Stimulated activated naive CD8-positive, alpha-beta T cell treated with anti-CD3 and anti-CD28 coated beads, Interleukin-15, Interleukin-2, amounts not matched to agents 100 ng/mL and 50 ng/mL, for 24 hours (primary cell): ENCODE data around the gene OR13J1.
"Not testable (repeated sequence)": the region's sequence is repeated elsewhere in the genome, so short reads cannot be mapped to it uniquely, and the experiment has no call there.

Experiments
- H3K27ac Mint-ChIP-seq: one replicate; pipeline ENCODE4 v1.8.0; 2021; ENCODE audit warnings: mild to moderate bottlenecking, mixed read lengths
- H3K27me3 Mint-ChIP-seq: one replicate; pipeline ENCODE4 v1.8.0; 2021; ENCODE audit warnings: mixed read lengths
- H3K36me3 Mint-ChIP-seq: one replicate; pipeline ENCODE4 v1.8.0; 2021; ENCODE audit warnings: low read depth, mixed read lengths
- H3K4me1 Mint-ChIP-seq: one replicate; pipeline ENCODE4 v1.8.0; 2021; ENCODE audit warnings: low read depth, mixed read lengths
- H3K4me3 Mint-ChIP-seq: one replicate; pipeline ENCODE4 v1.8.0; 2021; ENCODE audit warnings: mild to moderate bottlenecking, mixed read lengths
- H3K9me3 Mint-ChIP-seq: one replicate; pipeline ENCODE4 v1.8.0; 2021; ENCODE audit warnings: mixed read lengths

OR13J1 gene

DNA sequence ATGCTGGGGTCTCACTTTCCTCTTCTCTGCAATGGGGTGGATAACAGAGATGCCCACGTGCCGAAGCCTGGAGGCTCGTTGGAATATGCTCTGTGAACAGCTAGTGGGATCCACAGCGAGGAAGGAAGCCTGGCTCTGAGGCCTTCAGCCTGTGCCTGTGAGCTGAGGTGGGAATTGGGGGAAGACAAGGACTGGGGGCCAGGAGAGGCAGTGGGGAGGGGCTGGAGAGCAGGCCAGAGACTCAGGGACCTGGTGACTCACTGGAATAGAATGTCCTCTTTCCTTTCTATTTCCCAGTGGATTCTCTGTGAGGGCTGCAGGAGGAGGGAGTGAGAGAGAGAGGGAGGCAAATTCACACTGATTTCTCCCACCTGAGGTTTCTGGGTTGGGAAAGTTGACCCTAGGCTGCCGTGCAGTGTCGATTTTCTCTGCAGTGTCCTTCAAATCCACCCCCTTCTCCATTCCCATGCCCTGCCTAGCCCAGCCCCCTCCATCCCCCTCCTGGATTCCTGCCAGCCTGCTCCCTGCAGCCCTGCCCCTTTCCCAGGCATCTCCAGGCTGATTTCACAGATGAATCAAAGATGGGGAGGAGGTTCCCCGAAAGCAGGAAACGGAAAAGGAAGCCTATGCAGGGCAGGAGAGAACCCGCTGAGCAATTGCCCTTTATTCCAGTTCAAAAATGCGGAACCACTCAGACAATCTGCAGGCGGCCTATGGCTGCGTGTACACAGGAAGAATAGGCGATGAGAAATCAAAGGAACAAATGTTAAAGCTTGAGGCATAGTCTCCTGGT is 37.7 kb upstream of the OR13J1 start:
- peaks cover 38% of the 10 kb centered on the region for H3K4me1 Mint-ChIP-seq
- no peaks in the 10 kb centered on the region for H3K27me3 Mint-ChIP-seq
- H3K27ac Mint-ChIP-seq: no peak overlapping the region
- H3K9me3 Mint-ChIP-seq: no peaks in the 10 kb centered on the region
- H3K4me3 Mint-ChIP-seq: no peak overlapping the region
- no peaks in the 10 kb centered on the region for H3K36me3 Mint-ChIP-seq

DNA sequence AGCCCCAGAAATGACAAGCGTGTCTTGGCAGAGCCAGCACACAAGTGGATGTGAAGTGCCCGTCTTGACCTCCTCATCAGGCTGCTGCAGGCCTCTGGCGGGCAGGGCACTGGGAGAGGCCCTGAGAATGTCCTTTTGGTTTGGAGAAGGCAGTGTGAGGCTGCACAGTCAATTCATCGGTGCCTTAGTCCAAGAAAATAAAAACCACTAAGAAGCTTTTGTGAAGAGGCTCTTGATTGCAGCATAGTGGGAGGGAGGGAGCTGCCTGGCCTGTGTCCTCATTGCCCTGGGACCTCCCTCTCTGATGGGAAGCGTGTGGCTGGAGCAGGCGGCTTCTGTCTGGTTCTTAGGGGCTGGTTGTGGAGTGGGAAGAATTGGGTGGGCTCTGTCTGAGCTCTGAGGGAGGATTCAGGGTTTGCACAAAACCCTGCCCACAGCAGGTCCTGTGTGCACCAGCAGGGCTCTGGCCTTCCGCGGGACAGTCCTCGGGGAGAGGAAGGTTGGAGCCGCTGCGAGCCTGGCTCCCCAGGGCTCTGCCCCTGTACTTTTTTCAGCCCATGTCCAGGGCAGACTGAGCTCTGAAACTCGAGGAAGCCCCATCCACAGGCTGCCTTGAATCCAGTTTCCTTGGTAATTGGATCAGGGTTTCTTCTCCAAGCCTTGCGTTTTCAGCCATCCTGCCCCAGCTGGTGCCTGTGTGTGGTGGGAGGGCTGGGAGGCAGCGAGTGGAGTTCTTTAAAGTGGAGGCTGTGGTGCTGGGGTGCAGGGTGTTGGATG is 36.9 kb upstream of the OR13J1 start:
- Mint-ChIP-seq H3K9me3 (no peaks in the 10 kb centered on the region), H3K27ac (no peak overlapping the region), H3K27me3 (peaks cover 3% of the 10 kb centered on the region), H3K36me3 (no peaks in the 10 kb centered on the region), H3K4me3 (no peak overlapping the region), H3K4me1 (peaks cover 38% of the 10 kb centered on the region)

DNA sequence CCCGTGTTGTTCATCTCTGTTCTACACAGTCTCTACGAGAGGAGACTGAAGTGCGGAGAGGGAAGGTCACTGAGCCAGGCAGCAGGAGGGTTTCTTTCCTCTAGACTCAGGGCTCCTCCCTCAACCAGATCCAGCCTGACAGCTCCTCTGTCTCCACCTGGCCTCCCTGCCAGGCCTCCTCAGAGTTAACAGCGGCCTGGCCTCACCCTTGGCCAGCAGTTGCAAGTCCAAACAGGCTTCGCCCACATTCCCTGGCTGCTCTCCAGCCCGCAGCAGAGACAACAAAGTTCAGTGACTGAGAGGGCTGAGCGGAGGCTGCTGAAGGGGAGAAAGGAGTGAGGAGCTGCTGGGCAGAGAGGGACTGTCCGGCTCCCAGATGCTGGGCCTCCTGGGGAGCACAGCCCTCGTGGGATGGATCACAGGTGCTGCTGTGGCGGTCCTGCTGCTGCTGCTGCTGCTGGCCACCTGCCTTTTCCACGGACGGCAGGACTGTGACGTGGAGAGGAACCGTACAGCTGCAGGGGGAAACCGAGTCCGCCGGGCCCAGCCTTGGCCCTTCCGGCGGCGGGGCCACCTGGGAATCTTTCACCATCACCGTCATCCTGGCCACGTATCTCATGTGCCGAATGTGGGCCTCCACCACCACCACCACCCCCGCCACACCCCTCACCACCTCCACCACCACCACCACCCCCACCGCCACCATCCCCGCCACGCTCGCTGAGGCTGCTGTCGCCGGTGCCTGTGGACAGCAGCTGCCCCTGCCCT is 35.9 kb upstream of the OR13J1 start, which contains the start of gene HRCT1:
HRCT1 (plus strand) TSS at position 291 of the 768 bp plus-strand sequence; CDS start at position 377, 86 bp downstream.
- Mint-ChIP-seq H3K4me3 (no peak within 1 kb of the TSS), H3K9me3 (no peaks in the 10 kb centered on the region), H3K4me1 (peaks cover 30% of the 10 kb centered on the region), H3K27ac (no peak within 1 kb of the TSS), H3K36me3 (no peaks in the 10 kb centered on the region), H3K27me3 (peaks cover 3% of the 10 kb centered on the region)

DNA sequence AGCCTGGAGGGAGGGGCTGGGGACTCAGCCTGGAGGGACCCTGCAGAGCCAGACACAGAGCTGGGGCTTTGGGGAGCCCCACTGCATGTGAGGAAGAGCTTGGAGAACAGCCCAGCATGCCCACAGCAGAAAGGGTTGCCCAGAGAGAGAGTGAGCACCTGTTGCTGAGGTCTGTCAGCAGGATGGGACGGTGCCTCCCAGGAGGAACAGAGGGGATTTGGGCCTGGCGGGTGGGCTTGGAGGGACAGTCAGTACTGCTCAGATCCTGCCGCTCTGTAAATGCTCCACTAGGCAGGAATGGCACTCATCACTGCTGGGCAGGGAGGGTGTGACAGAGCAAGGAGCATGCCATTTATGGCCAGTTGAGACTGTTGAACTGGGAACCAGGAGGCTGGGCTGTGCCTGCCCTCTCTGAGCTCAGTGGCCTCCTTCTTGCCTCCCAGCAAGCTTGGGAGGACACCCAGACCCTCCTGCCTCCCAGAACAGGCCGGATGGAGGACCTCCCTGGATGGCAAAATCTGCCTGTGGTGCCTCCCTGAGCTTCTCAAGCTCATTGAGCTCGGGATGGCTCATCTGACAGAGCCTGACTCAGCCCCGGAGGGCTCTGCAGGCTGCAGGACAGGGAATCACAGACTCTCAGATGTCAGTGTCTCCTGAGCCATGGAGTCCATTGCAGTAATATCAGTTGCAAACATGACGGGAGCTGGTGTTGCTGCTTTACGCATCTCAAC is 35.0 kb upstream of the OR13J1 start:
- Mint-ChIP-seq H3K4me1 (peaks cover 21% of the 10 kb centered on the region), H3K4me3 (no peak overlapping the region), H3K27ac (no peak overlapping the region), H3K27me3 (peaks cover 7% of the 10 kb centered on the region), H3K36me3 (no peaks in the 10 kb centered on the region), H3K9me3 (no peaks in the 10 kb centered on the region)

DNA sequence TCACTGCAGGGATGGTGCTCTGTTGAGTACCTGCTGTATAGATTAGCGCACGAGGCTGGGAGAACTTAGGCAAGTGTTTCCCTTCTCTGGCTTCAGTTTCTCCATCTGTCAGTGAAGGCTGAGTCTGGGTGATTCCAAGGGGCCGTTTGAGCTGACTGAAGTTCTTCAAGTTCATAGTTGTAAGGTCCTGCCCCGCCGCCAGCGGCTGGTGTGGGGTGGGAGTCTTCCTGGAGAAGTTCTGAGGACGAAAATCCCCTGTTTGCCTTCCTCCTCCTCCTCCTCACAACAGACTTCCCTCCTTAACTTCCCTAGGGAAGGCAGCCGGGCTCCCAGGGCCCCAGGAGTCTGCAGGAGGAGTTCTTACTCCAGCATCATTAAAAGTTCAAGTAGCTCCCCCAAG is 34.1 kb upstream of the OR13J1 start:
- H3K27ac Mint-ChIP-seq: no peak overlapping the region
- H3K36me3 Mint-ChIP-seq: no peaks in the 10 kb centered on the region
- H3K4me1 Mint-ChIP-seq: peaks cover 17% of the 10 kb centered on the region
- peaks cover 7% of the 10 kb centered on the region for H3K27me3 Mint-ChIP-seq
- H3K4me3 Mint-ChIP-seq: no peak overlapping the region
- no peaks in the 10 kb centered on the region for H3K9me3 Mint-ChIP-seq

DNA sequence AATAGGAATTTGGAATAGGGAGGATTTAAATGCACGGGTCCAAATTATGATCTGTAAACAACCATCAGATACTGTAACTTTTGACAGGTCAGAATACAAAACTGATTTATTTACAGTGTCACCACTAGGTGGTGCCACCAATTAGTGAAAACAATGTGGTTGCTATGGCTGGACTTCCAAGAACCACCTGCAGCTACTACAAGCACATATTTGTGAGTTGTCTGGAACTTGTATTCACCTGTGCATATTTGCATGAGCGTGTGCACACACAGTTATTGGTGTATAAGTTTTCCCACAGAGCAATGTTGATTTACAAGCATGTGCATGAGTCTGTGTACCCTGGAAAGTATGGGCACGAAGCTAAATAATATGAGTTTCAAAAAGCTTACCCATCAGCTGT is 32.8 kb upstream of the OR13J1 start:
- peaks cover 5% of the 10 kb centered on the region for H3K4me1 Mint-ChIP-seq
- no peaks in the 10 kb centered on the region for H3K36me3 Mint-ChIP-seq
- H3K27ac Mint-ChIP-seq: no peak overlapping the region
- H3K27me3 Mint-ChIP-seq: peaks cover 7% of the 10 kb centered on the region
- no peak overlapping the region for H3K4me3 Mint-ChIP-seq
- H3K9me3 Mint-ChIP-seq: no peaks in the 10 kb centered on the region

DNA sequence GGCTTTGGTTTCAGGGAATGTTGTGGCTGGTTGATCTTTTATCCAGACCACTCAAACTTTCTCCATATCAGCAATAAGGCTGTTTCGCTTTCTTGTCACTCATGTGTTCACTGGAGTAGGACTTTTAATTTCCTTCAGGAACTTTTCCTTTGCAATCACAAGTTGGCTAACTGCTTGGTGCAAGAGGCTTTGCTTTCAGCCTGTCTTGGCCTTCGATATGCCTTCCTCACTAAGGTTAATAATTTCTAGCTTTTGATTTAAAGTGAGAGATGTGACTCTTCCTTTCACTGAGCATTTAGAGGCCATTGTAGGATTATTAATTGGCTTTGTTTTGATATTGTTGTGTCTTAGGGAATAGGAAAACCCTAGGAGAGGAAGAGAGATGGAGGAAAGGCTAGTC is 28.8 kb upstream of the OR13J1 start:
- Mint-ChIP-seq H3K4me1 (no peaks in the 10 kb centered on the region), H3K27me3 (peaks cover 16% of the 10 kb centered on the region), H3K36me3 (no peaks in the 10 kb centered on the region), H3K9me3 (no peaks in the 10 kb centered on the region), H3K27ac (no peak overlapping the region), H3K4me3 (no peak overlapping the region)

DNA sequence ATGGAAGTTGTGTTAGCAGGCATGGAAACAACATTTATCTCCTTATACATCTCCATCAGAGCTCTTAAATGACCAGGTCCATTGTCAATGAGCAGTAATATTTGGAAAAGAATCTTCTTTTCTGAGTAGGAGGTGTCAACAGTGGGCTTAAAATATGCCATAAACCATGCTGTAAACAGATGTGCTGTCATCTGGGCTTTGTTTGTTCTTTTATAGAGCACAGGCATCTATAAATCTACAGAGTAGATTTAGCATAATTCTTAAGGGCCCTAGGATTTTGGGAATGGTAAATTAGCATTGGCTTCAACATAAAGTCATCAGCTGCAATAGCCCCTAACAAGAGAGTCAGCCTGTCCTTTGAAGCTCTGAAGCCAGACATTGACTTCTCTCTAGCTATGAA is 28.1 kb upstream of the OR13J1 start:
- H3K4me1 Mint-ChIP-seq: no peaks in the 10 kb centered on the region
- no peaks in the 10 kb centered on the region for H3K9me3 Mint-ChIP-seq
- no peak overlapping the region for H3K27ac Mint-ChIP-seq
- peaks cover 21% of the 10 kb centered on the region for H3K27me3 Mint-ChIP-seq
- no peaks in the 10 kb centered on the region for H3K36me3 Mint-ChIP-seq
- H3K4me3 Mint-ChIP-seq: no peak overlapping the region

DNA sequence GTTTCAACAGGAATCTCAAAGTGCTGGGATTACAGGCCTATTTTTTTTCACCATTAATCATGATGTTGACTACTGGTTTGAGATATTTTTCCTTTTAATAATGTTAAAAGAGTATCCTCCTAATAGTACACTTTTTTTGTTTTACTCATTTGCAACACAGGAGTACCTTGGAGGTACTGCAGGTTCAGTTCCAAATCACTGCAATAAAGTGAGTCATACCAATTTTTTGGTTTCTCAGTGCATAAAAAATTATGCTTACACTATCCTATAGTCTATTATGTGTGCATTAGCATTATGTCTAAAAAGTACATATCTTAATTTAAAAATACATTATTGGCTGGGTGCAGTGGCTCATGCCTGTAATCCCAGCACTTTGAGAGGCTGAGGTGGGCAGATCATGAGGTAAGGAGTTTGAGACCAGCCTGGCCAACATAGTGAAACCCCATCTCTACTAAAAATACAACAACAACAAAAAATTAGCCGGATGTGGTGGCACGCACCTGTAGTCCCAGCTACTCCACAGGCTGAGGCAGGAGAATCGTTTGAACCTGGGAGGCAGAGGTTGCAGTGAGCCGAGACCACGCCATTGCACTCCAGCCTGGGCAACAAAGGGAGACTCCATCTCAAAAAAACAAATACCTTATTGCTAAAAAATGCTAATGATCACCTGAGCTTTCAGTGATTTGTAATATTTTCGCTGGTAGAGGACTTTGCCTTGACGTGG is 27.3 kb upstream of the OR13J1 start:
- H3K4me3 Mint-ChIP-seq, H3K27ac Mint-ChIP-seq, H3K4me1 Mint-ChIP-seq, H3K36me3 Mint-ChIP-seq, H3K9me3 Mint-ChIP-seq: not testable (repeated sequence)
- H3K27me3 Mint-ChIP-seq: peaks cover 21% of the 10 kb centered on the region

DNA sequence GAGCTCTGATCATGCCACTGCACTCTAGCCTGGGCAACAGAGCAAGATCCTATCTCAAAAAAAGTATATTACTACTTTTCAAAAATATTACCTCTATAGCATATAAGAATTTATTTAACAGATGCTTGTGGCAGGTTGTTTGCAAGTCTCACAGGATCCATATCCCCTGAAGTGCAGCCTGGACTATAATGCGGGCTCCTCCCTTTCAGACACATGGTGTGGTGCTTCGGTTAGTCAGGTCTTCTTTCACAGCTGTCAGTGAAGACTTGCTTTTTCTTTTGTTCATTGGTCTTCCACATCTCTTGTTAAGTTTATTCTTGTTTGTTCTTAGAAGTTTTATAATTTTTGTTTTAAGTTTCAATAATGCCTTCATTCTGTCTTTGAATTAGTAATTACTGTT is 26.4 kb upstream of the OR13J1 start:
- Mint-ChIP-seq H3K4me1 (no peaks in the 10 kb centered on the region), H3K9me3 (no peaks in the 10 kb centered on the region), H3K36me3 (no peaks in the 10 kb centered on the region), H3K27ac (no peak overlapping the region), H3K4me3 (no peak overlapping the region), H3K27me3 (peaks cover 25% of the 10 kb centered on the region)

DNA sequence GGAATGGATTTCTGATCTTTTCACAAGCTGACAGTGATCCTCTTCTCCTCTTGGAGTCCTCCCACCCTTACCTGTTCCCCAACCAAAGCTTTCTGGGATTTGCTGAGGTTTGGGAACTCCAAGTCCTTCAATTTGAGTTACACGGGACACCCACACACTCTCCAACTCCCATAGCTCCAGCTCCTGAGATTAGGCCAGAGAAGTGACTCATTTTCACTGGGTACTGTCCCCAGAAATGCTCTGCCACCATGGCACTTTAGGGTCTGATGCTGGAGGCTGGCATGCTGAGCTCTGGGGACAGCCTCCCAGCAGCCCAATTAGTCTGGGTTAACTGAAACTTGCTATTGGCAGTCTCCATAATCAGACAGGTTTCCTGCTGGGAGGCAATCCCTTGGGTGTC is 21.9 kb upstream of the OR13J1 start:
- H3K9me3 Mint-ChIP-seq: no peaks in the 10 kb centered on the region
- no peak overlapping the region for H3K27ac Mint-ChIP-seq
- H3K4me3 Mint-ChIP-seq: no peak overlapping the region
- H3K36me3 Mint-ChIP-seq: no peaks in the 10 kb centered on the region
- peaks cover 22% of the 10 kb centered on the region for H3K27me3 Mint-ChIP-seq
- no peaks in the 10 kb centered on the region for H3K4me1 Mint-ChIP-seq

DNA sequence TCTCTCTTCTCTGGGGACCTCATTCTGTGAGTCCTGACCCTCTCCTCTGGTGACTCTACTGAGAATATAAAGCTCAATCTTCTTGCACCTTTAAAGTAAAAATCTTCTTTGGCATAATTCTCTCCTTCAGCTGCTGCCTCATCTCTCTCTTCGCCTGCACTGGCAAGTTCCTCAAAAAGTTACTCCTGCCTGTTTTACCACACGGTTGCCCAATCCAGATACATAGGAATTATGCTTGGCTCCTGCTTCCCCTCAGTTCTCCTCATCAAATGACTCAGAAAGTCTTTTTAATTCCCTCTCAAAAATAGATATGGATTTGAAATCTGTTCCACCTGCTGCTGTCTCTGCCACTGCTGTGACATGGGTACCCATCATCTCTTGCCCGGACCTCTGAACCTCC is 21.4 kb upstream of the OR13J1 start:
- H3K4me3 Mint-ChIP-seq: no peak overlapping the region
- no peaks in the 10 kb centered on the region for H3K36me3 Mint-ChIP-seq
- peaks cover 22% of the 10 kb centered on the region for H3K27me3 Mint-ChIP-seq
- no peaks in the 10 kb centered on the region for H3K4me1 Mint-ChIP-seq
- no peaks in the 10 kb centered on the region for H3K9me3 Mint-ChIP-seq
- no peak overlapping the region for H3K27ac Mint-ChIP-seq

DNA sequence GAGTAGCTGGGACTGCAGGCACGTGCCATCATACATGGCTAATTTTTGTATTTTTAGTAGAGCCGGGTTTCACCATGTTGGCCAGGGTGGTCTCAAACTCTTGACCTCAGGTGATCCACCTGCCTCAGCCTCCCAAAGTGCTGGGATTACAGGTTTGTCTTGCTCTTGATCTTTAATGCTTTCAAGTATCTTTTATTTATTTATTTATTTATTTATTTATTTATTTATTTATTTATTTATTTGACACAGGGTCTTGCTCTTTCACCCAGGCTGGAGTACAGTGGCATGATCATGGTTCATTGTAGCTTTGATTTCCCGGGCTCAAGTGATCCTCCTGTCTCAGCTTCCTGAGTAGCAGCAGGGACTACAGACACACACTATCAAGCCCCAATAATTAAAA is 14.7 kb upstream of the OR13J1 start:
- not testable (repeated sequence) for H3K4me3 Mint-ChIP-seq, H3K36me3 Mint-ChIP-seq, H3K4me1 Mint-ChIP-seq, H3K27me3 Mint-ChIP-seq, H3K9me3 Mint-ChIP-seq, H3K27ac Mint-ChIP-seq

DNA sequence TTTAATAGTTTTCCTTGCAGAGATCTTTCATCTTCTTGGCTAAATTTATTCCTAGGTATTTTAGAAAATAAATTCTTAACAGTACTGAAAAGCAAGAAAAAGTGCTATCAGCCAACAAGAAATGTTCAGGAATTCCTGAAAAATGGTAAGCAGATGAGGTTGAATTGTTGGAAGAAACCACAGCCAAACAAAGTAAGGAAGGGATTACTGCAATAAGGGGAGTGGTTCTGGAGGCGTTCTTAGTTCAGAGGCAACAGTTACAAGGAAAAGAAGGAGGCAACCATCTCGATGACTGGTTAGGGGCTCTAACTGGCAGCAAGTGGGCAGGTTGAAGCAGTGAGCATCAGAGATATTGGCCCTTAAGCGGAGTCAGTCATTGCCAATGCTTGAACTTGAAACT is 12.8 kb upstream of the OR13J1 start:
- Mint-ChIP-seq H3K27ac (no peak overlapping the region), H3K9me3 (peaks cover 3% of the 10 kb centered on the region), H3K27me3 (peaks cover 8% of the 10 kb centered on the region), H3K36me3 (no peaks in the 10 kb centered on the region), H3K4me3 (no peak overlapping the region), H3K4me1 (no peaks in the 10 kb centered on the region)
